HEK293 (cell line): ENCODE data around the gene KCTD1.

ENCODE experiments used
- CTCF ChIA-PET: fragments of 350-600 bp; formaldehyde crosslinking; extraction: SDS; loops from one replicate; lab custom pipeline; 2021; ENCODE audit warnings: antibody characterized with exemption; lab: Yijun Ruan, JAX
- POLR2A ChIA-PET: fragments of 300-600 bp; formaldehyde crosslinking; extraction: SDS; loops from one replicate; lab custom pipeline; 2020; ENCODE audit warnings: antibody characterized with exemption, inconsistent platforms; lab: Yijun Ruan, JAX
- H3K27ac ChIP-seq: fragments of 200-500 bp; sonication (Bioruptor generic); 2 replicates; pipeline ENCODE4 v1.5.1; 2014; ENCODE audit warnings: low read depth, low read length, control low read depth, inconsistent platforms; ENCODE audit errors: extremely low read depth
- H3K36me3 ChIP-seq, 2 experiments: fragments of 200-500 bp in 1 of 2; sonication (Bioruptor generic) in 1 of 2; 1 replicate in 1 of 2; 2 replicates in 1 of 2; pipeline ENCODE4 v1.5.1; 2014 to 2017; ENCODE audit warnings: inconsistent platforms in 2 of 2, low read length in 2 of 2; ENCODE audit not compliant: control insufficient read depth in 2 of 2, insufficient read depth in 1 of 2
- H3K4me1 ChIP-seq: fragments of 200-500 bp; sonication (Bioruptor generic); 2 replicates; pipeline ENCODE4 v1.5.1; 2014; ENCODE audit warnings: mild to moderate bottlenecking, low read length, inconsistent platforms; ENCODE audit not compliant: control insufficient read depth, insufficient read depth
- H3K4me3 ChIP-seq: 2 replicates; pipeline ENCODE4 v1.5.1; 2011; ENCODE audit warnings: low read depth, mild to moderate bottlenecking, control low read depth, low read length, moderate library complexity
- H3K9me3 ChIP-seq: fragments of 200-500 bp; sonication (Bioruptor generic); 2 replicates; pipeline ENCODE4 v1.5.1; 2014; ENCODE audit warnings: low read depth, low read length, inconsistent platforms; ENCODE audit not compliant: control insufficient read depth, insufficient read depth
- YY2 ChIP-seq: fragments of 450-650 bp; formaldehyde crosslinking; IDR thresholded peaks from 2 replicates; pipeline ENCODE4 v1.5.1; 2016; ENCODE audit warnings: missing biosample characterization, missing genetic modification characterization
- ZBTB21 ChIP-seq: fragments of 450-650 bp; formaldehyde crosslinking; IDR thresholded peaks from 2 replicates; pipeline ENCODE4 v1.5.1; 2017; ENCODE audit warnings: missing biosample characterization, missing genetic modification characterization
- ZBTB48 ChIP-seq: fragments of 450-650 bp; formaldehyde crosslinking; IDR thresholded peaks from 2 replicates; pipeline ENCODE4 v1.5.1; 2016; ENCODE audit warnings: missing biosample characterization, missing genetic modification characterization
- ZNF157 ChIP-seq: fragments of 450-650 bp; formaldehyde crosslinking; IDR thresholded peaks from 2 replicates; pipeline ENCODE4 v1.5.1; 2016; ENCODE audit warnings: missing biosample characterization, missing genetic modification characterization
- ZNF19 ChIP-seq: fragments of 450-650 bp; formaldehyde crosslinking; IDR thresholded peaks from 2 replicates; pipeline ENCODE4; 2016; ENCODE audit warnings: missing biosample characterization, missing genetic modification characterization, low read depth
- ZNF221 ChIP-seq: fragments of 450-650 bp; formaldehyde crosslinking; IDR thresholded peaks from 2 replicates; pipeline ENCODE4 v1.5.1; 2017; ENCODE audit warnings: missing biosample characterization, missing genetic modification characterization, borderline replicate concordance
- ZNF292 ChIP-seq: fragments of 450-650 bp; formaldehyde crosslinking; IDR thresholded peaks from 2 replicates; pipeline ENCODE4 v1.5.1; 2016; ENCODE audit warnings: low read depth, missing biosample characterization, missing genetic modification characterization, borderline replicate concordance
- ZNF311 ChIP-seq: fragments of 450-650 bp; formaldehyde crosslinking; IDR thresholded peaks from 2 replicates; pipeline ENCODE4 v1.5.1; 2017; ENCODE audit warnings: missing biosample characterization, missing genetic modification characterization, borderline replicate concordance
- ZNF350 ChIP-seq: fragments of 450-650 bp; formaldehyde crosslinking; IDR thresholded peaks from 2 replicates; pipeline ENCODE4 v1.5.0; 2017; ENCODE audit warnings: missing biosample characterization, mild to moderate bottlenecking, missing genetic modification characterization
- ZNF394 ChIP-seq: fragments of 450-650 bp; formaldehyde crosslinking; IDR thresholded peaks from 2 replicates; pipeline ENCODE4 v1.5.1; 2016; ENCODE audit warnings: missing biosample characterization, missing genetic modification characterization, mild to moderate bottlenecking, moderate library complexity, borderline replicate concordance
- ZNF433 ChIP-seq: fragments of 450-650 bp; formaldehyde crosslinking; IDR thresholded peaks from 2 replicates; pipeline ENCODE4 v1.5.1; 2016; ENCODE audit warnings: missing biosample characterization, missing genetic modification characterization, low read depth
- ZNF555 ChIP-seq: fragments of 450-650 bp; formaldehyde crosslinking; conservative IDR thresholded peaks from 2 replicates; pipeline ENCODE4 v1.5.1; 2017; ENCODE audit warnings: missing biosample characterization, mild to moderate bottlenecking, missing genetic modification characterization, inconsistent platforms
- ZNF585B ChIP-seq: fragments of 450-650 bp; formaldehyde crosslinking; IDR thresholded peaks from 2 replicates; pipeline ENCODE4 v1.5.1; 2016; ENCODE audit warnings: missing biosample characterization, missing genetic modification characterization
- ZXDB ChIP-seq: fragments of 450-650 bp; formaldehyde crosslinking; IDR thresholded peaks from 2 replicates; pipeline ENCODE4 v1.5.1; 2016; ENCODE audit warnings: missing biosample characterization, missing genetic modification characterization
- TF ChIP-seq, protein P1 (sequence below): fragments of 450-650 bp; formaldehyde crosslinking; conservative IDR thresholded peaks from 2 replicates; pipeline ENCODE4 v1.5.1; 2016; ENCODE audit warnings: low read depth, missing biosample characterization, missing genetic modification characterization
- TF ChIP-seq, protein P2 (sequence below): fragments of 450-650 bp; formaldehyde crosslinking; IDR thresholded peaks from 2 replicates; pipeline ENCODE4 v1.5.1; 2016; ENCODE audit warnings: missing biosample characterization, missing genetic modification characterization, low read depth

KCTD1 gene

DNA sequence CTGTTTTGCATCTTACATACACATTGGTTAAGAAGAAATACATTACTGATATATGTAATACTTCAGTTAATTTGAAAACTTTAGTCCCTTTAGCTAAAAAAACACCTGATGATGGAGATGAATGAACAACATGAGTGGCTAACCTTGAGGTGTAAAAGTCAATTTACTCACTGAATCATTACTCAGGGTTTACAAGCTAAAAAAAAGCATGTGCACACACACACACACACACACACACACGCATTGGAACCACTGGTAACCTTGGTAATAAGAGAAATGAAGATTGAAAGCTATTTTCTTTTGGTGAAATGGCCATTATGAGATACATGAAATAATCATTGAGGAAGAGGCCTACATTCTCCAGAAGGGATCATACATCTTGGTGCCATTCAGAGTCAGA, 51.8 kb downstream of the KCTD1 start (continued):
- TF ChIP-seq, protein P1, sequence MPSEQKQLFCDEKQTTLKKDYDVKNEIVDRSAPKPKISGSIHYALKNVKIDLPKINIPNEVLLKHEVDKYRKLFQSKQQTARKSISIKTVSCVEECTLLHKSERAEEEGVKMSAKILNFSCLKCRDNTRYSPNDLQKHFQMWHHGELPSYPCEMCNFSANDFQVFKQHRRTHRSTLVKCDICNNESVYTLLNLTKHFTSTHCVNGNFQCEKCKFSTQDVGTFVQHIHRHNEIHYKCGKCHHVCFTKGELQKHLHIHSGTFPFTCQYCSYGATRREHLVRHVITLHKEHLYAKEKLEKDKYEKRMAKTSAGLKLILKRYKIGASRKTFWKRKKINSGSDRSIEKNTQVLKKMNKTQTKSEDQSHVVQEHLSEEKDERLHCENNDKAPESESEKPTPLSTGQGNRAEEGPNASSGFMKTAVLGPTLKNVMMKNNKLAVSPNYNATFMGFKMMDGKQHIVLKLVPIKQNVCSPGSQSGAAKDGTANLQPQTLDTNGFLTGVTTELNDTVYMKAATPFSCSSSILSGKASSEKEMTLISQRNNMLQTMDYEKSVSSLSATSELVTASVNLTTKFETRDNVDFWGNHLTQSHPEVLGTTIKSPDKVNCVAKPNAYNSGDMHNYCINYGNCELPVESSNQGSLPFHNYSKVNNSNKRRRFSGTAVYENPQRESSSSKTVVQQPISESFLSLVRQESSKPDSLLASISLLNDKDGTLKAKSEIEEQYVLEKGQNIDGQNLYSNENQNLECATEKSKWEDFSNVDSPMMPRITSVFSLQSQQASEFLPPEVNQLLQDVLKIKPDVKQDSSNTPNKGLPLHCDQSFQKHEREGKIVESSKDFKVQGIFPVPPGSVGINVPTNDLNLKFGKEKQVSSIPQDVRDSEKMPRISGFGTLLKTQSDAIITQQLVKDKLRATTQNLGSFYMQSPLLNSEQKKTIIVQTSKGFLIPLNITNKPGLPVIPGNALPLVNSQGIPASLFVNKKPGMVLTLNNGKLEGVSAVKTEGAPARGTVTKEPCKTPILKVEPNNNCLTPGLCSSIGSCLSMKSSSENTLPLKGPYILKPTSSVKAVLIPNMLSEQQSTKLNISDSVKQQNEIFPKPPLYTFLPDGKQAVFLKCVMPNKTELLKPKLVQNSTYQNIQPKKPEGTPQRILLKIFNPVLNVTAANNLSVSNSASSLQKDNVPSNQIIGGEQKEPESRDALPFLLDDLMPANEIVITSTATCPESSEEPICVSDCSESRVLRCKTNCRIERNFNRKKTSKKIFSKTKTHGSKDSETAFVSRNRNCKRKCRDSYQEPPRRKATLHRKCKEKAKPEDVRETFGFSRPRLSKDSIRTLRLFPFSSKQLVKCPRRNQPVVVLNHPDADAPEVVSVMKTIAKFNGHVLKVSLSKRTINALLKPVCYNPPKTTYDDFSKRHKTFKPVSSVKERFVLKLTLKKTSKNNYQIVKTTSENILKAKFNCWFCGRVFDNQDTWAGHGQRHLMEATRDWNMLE (tag by site-specific recombination), result no peak

DNA sequence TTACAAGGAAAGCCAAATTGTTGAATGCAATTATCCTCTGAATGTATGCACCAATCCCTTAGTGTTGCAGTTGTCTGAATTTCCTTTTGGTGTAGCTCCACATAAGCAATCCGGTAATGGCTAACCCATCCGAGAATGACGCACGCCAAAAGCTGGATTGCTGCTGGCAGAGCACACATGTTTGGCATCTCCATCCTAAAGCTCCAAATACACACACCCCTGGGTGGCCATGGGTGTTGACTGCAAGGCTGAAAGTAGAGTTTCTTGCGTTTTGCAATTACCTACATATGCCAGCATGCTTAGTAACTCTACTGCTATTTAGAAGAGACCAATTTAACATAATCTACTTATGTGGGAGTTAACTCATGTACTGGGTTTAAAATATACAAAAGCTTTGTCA, 53.1 kb downstream of the KCTD1 start:
- Histone ChIP-seq H3K27ac (no peak overlapping the region), H3K36me3 (peaks cover 5 to 17% of the 10 kb centered on the region in 2 experiments; a peak in 2 of 3 replicates), H3K9me3 (no peaks in the 10 kb centered on the region), H3K4me1 (no peaks in the 10 kb centered on the region), H3K4me3 (no peak overlapping the region)
- CTCF ChIA-PET, result no interaction called here
- TF ChIP-seq ZXDB (no peak), ZNF394 (no peak), ZNF350 (tag by site-specific recombination) (no peak), ZNF292 (tag by site-specific recombination) (no peak), ZNF157 (no peak), ZBTB48 (no peak), ZNF585B (tag by site-specific recombination) (no peak), ZNF433 (tag by site-specific recombination) (no peak), YY2 (tag by site-specific recombination) (no peak), ZNF19 (tag by site-specific recombination) (no peak), ZBTB21 (no peak), ZNF221 (tag by site-specific recombination) (no peak), ZNF311 (tag by site-specific recombination) (no peak)
- TF ChIP-seq, protein P2, sequence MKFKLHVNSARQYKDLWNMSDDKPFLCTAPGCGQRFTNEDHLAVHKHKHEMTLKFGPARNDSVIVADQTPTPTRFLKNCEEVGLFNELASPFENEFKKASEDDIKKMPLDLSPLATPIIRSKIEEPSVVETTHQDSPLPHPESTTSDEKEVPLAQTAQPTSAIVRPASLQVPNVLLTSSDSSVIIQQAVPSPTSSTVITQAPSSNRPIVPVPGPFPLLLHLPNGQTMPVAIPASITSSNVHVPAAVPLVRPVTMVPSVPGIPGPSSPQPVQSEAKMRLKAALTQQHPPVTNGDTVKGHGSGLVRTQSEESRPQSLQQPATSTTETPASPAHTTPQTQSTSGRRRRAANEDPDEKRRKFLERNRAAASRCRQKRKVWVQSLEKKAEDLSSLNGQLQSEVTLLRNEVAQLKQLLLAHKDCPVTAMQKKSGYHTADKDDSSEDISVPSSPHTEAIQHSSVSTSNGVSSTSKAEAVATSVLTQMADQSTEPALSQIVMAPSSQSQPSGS, result no peak
- POLR2A ChIA-PET, result no interaction called here

DNA sequence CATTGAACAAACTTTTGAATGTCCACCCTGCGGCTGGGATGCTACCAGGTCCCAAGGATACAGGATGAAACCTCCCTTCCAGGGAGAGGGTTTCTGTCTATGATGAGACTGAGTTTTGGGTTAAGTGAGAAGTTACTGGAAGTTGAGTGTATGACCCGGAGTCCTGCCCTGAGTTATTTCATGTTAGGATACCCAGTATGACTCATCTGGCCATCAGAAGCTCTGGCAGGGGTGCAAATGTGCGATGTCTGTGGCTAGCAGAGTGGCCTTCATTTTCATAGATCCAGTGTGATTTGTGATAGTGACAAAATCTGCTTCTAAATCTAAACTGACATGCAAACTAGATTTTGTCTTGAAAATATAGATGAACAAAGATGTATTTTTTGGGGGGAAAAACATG, 55.3 kb downstream of the KCTD1 start:
- Histone ChIP-seq H3K4me3 (no peak overlapping the region), H3K4me1 (peaks cover 4% of the 10 kb centered on the region; the same call in 1 of the 2 replicates), H3K27ac (no peak overlapping the region), H3K9me3 (no peaks in the 10 kb centered on the region), H3K36me3 (peaks cover 0 to 11% of the 10 kb centered on the region in 2 experiments; a peak in 1 of 3 replicates)
- CTCF ChIA-PET, result no interaction called here
- POLR2A ChIA-PET, result no interaction called here
- no peak for TF ChIP-seq ZNF555
